Measurements from ENCODE around the gene ROCK2.

The ROCK2 gene

DNA sequence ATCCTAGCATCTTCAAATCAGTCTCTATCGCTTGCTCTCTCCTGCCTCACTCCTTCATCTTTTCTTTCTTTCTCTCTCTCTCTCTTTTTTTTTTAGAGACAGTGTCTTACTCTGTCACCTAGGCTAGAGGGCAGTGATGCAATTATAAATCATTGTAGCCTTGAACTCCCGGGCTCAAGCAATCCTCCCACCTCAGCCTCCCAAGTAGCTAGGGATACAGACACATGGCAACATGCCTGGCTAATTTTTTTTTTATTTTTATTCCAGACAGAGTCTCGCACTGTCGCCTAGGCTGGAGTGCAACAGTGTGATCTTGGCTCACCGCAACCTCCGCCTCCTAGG, 199.7 kb downstream of the ROCK2 start:
- DNase-seq, result no peak

DNA sequence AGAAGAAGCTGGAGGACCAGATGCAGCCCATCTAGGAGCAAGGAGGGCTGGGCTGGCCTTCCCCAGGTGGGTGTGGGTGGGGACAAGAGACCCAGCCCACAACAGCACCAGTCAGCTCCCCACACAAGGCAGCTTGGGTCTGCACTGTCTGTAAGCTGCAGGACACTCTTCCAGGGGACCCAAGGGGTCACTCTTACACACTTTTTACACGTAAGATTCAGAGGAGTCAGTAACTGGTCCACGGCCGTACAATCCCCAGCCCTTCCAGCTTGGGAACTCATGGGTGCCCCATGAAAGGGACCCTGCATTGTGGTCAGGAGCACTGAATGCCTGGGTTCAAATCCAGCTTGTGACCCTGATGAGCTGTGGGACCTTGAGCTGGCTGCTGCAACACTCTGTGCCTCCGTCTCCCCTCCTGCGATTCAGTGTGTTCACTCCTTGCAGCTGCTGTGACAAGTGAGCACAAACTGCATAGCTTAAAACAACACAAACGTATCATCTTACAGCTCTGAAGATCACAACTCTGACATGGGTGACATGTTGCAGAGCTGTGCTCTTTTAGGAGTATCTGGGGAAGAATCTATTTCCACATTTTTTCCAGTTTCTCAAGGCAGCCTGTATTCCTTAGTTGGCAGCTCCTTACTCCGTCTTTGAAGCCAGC, 200.2 kb downstream of the ROCK2 start:
- DNase-seq, result no peak

DNA sequence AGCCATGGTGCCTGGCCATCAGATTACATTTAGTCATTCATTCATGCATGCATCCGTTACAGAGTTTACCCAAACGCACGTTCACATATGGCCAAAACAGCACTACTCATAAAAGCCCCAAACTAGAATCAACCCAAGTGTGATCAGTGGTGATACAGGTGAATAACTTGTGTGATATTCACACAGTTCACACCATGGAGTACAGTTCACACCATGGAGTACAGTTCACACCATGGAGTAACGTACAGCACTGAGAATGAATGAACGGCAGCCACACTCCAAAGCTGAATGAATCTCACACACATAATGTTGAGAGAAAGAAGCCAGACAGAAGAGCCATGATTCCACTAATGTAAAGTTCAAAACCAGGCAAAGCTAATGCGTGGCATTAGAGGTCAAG, 201.4 kb downstream of the ROCK2 start:
- DNase-seq, result no peak

DNA sequence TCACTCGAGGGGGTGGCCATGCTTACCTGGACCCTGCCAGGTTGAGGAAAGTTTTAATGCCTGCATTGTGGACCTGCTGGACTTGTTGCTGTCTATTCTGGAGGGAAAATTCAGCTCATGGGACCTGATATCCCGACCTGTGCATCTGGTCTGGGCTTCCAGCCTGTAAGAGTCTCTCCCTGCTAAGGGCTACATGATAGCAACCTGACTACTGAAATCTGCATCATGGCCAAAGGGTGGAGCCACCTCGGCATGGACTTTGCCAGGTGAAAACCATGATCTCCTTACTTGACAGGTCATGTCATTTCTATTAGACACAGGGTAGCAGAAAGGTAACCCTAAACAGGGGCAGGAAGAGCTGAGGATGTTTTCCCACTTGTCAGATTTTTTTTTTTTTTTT, 202.1 kb downstream of the ROCK2 start:
- no peak for DNase-seq

DNA sequence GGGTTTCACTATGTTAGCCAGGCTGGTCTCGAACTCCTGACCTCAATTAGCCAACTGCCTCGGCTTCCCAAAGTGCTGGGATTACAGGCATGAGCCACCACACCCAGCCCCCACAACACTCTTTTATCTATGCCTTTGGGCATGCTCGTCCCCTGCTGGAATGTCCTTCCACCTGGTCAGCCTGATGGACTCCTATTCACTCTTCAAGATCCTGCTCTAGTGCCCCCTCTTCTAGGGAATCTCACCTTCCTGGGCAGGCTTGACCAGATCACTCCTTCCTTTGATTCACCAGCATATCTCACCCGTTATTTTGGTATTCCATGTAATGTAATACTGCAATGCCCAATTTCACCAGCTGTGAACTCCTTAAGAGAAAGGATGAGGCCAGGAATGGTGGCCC, 203.1 kb downstream of the ROCK2 start:
- no peak for DNase-seq

DNA sequence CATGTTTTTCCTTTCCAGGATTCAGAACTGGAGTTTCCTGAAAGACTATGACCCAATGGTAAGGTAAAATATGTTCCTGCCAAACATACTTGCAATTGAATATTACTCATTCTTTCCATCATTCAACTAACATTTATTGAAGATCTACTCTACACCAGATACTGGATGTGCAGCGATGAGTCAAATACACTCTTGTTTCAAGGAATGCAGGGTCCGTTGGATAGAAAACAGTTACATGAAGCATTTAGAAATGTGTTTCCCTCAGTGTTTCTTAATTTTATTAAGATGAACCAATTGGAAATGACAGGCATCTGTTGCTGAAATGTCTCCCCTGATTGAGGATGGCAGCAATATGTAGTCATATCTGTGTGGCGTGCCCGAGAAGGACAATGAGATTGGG, 203.9 kb downstream of the ROCK2 start:
- no peak for DNase-seq

DNA sequence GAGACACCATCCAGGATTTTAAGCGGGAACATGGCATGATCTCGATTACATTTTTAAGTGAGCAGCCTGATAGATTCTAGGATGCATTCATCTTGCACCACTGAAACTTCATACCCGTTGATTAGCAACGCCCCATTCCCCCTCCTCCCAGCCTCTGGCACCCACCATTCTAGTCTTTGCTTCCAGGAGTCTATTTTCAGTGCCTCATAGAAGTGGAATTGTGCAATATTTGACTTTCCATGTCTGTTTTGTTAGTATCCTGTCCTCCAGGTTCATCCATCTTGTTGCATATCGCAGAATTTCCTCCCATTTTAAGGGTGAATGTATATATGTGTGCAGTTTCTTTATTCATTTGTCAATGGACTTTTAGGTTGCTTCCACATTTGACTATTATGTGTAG, 210.1 kb downstream of the ROCK2 start:
- no peak for DNase-seq

DNA sequence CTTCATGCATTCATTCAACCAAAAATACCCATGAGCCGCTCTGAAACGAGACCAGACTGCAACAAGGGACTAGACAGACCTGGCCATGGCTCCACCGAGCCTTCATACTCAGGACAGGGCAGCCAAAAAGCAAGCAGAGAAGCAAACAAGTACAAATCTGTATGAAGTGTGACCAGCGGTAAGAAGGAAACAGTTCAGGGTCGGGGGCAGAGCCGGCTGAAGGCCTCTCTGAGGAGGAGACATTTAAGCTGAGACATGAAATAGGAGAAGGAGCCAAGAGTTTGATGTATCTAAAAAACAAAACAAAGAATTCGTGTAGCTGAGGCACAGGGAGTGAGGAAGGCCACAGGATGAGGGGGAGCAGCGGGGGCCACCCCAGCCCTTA, 210.5 kb downstream of the ROCK2 start:
- DNase-seq, result no peak

DNA sequence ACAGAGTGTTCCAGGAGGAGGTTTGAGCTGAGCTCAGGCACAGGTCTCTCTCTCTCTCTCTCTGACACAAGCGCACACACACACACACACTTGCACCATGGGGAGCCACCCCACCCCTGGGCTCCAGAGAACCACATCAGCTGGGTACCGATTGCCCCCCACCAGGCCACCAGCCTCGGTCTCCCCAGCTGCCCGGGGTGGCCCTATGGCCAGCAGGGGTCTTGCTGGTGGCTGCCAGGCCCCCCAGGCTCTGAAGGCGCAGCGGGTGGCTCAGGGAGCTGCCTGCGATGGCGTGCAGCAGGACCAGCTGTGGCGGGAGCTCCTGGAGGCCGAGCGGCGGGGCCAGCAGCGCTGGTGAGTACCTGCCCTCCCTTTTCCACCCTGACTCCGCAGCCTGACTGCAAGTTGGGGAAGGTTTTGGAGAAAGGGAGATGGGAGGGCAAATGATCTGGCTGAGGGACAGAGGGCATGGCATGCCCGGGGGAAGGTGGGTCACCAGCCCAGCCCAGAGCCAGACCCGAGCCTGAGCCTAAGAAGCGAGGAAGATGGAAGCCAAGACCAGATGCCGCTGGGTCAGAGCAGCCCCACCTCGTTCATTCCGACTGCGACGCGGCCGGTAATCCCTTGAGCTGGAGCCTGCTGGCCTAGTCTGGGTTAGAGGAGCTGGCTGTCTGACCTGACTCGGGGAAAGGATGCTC, 211.0 kb downstream of the ROCK2 start:
- DNase-seq, result no peak

DNA sequence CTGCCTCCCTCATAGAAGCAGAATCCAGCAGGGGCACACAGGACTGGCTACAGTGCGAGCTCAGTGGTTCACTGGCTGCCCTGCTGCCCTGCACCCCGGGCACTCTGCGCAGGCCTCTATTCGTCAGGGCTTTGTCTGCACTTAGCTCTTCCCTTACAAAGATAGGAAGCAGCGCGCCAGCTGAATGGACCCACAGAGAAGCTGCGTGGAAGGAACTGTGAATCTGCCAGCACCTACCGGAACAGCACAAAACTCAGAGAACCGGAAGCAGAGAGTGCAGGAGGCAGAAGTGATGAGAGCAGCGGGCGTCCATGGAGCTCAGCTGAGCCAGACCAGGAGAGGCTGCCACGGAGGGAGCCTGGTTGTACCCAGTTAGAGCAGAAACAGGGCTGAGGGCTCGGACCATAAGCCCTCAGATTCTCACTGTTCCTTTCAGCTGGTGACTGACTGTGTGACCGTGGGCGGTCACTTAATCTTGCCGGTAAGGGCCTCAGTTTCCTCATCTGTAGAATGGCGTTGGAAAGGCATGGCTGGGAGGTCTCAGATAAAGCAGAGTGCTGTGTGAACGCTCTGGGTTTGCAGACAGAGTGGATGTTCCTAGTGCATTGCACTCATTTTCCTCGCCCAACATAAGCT, 212.3 kb downstream of the ROCK2 start:
- no peak for DNase-seq

DNA sequence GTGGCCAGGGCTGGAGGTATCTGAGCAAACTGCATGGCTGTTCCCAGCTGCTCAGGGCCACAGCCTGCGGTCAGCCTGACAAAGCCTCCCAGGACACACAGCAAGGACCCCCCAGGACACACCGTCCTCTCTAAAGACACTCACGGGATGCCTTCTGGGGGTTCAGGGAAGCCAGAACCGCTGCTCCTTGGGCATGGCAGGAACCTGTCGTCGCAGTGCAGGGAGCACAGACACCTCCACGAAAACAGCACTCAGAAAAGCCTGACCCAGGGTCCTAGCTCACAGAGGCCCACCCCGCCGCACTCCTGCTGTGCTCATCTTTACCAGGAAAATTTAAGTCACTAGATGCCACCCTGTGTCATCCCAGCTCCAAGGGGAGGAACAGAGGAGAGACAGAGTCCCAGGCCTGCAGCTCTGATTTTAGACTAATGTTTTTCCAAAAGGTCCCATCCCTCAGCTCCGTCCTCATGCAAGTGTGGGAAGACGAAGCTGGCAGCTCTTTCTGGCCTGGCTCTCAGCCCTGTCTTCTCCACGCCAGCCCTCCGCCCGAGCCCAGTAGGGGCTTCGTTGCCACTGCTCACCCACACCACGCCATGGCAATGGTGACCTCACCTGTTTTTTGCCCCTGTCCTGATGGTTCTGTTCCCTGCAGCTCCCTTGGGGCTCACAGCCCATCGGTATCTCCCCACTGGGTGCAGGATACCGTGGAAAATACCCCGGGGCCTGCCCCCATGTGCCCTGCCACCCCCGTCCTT, 213.1 kb downstream of the ROCK2 start:
- DNase-seq, result no peak
